Hippocampal formation (tissue), 2 donors: ENCODE data around the gene FRMD8.
A peak's percentile ranks its signal among the peaks of the same experiment; 100 is the strongest.

ENCODE experiments used
- DNase-seq, 2 donors: peaks; one replicate each; lab custom pipeline; 2025; lab: John Stamatoyannopoulos, UW

FRMD8 gene

DNA sequence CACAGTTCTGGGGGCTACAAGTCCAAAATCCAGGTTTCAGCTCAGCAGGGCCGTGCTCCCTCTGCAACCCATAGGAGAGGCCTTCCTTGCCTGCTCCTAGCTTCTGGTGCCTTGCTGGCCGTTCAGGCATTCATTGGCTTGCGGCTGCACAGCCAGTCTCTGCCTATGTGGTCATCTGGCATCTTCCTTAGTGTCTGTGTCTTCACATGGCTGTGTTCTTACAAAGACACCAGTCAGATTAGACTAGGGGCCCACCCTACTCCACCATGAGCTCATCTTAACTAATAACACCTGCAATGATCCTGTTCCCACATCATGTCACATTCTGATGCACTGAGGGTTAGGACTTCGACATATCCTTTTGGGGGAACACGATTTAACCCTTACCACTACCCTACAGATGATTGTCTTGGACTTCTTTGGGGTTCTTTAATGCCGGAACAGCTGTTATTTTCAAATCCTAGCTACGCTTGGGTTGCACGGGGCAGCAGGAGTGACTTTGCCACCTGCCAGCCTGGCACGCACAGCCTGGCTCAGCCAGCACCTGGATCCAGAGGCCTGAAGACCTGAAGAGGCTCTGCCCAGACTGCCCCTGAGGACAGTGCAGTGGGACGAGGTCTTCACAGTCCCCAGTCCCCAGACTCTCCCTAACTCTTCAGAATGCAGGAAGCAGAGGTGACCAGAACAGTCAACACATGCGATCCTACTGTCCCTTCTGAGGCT, 28.5 kb downstream of the FRMD8 start:
- no peak for DNase-seq

DNA sequence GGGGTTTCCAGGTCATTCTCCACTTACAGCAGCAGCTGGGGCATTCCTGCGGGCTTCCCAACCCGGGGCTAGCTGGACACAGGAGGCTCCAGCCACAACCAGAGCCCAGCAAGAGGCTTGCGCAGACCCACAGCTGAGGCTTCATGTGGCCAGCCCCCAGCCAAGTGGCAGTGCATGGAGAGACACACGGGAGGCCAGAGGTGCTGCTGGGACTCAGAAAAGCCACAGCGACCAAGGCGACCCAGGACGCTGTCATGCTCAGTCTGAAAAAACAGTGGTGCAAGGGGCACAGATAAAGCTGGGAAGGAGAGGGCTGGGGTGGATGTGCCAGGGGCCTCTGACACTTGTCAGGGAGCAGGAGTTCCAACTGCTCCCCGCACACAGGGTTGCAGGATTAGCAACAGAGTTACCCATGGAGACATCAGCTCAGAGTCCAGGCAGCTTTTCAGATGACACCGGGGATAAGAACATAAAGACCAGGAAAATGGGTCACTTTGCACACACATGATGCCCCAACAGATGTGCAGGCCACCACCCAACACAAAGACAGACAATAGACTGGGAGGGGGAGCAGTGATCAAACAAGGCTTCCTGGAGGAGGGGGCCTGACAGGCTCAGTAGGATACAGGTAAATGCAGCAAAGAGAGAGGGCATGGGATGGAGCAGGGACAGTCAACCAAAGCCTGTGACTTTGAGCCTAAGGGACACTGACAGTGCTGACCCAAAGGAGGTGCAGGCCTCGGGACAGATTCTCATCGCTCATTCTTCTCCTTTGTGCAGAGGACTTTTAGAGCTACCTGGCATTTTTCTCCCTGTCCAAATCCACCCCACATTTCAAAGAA, 29.3 kb downstream of the FRMD8 start:
- no peak for DNase-seq

GRCh38 chr11:65416341-65416824, 29.9 kb downstream of the FRMD8 start:
- peak; percentile 81 to 91 for DNase-seq

DNA sequence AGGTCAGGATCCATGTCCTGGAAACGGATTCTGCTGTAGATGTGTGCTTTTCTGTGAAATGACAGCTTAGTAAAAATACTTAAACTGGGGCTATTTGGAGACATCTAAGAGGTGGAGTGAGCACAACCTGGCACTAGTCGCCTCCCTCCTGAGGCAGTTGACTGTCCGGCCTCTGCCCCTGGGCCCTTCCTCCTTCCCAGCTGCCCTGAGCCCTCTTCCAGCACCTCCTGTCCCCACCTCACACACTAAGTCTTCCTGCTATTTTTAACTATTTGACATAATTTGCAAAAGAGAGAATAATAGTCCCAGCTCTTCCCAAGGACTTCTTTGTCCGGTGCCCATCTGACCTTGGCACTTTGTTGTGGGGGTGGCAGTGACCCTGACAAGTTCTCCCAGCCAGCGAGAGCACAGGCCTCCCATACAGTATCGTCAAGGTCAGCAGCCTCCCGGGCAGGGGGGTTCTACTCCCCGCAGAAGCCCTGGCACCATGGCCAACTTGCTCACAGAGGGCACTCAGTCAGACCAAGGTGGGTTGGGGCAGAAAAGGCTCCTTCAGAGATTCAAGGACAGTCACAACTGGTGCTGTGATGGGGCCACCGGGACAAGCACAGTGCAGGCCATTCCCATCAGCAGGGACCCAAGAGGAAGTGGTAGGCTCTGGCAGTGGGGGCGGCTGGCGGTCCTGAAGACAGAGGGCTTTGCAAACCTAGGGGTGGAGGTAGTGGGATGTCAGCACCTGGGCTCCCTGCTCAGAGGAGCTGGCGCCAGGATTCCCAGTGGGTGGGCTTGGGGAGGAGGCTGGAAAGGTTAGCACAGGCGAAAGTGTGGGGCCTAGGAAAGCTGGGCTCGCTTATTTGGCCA, 30.6 kb downstream of the FRMD8 start:
- no peak for DNase-seq

DNA sequence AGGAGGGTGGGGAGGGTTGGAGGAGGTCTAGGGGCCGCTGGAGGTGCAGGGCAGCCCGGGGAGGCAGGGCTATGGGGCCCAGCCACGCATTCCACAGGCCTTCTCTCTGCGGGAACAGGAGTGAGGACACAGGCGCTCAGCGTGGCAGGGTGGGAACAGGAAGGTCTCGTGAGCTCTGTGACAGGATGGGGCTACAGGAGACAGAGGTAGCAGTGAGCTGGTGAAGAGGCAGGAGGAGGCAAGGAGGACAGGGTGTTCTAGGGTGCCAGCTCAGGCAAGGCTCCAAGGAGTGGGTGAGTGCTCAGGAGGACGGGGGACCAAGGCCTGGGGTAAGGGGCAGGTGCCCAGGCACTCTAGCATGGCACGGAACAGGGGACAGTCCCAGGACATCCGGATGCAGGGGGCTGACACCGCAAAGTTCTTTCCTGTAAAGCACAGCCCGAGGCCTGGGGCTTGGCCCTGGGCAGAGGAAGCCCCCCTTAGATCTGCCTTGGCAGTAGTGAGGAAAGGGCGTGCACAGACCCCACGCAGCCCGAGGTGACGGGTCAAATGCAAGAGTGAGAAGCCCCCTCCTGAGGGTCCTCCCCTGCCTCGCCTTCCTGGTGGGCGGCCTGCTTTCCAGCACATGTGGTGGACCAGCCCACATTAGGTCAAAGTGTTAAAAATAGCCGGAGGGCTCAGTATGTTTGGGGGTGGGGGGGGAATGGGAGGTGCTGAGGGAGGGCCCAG, 31.4 kb downstream of the FRMD8 start:
- no peak for DNase-seq

DNA sequence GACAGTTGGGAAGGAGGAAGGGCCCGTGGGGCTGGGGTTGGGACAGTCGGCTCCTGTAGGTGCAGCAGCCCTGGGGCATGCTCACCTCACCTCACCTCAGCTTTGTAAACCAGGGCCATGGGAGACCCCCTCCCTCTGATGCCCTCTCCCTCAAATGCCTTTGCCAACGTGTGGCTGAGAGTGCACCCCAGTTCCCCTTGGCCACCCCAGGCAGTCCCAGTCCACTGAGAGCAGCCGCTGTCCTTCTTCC, 31.9 kb downstream of the FRMD8 start:
- DNase-seq, result no peak

DNA sequence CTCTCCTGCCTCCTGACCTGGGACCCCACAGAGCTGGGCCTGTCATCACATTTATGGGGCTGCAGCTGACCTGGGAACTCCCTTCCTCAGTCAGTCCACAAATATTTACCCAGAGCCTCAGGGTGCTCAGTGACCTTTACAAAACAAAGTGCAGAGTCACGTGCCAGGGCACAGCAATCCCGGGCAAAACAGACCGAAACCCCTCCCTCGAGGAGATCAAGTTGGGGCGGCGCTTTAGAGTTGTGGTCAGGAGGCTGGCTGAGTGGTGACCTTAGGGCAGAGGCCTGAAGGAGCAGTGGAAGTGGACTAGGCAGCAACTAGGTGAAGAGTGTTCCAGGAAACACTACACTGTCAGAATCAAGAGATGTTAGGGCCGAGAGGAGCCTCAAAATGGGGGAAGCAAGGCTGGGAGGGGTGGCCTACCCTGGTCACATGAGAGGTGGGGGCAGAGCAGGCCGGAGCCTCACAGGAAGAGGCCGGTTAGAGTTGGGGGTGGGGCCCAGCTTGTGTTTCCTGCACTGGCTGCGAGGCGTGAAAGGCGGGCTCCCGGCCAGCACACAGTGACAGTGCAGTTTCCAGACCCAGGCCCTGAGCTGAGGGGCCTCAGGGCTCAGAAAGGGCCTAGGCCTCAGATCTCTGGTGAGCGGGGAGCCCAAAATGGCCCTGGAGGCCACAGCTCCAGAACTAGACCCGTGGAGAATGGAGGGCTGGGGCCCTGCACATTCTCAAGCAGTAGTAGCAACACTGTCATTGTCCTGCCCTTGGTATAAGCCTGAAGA, 32.4 kb downstream of the FRMD8 start:
- peak; percentile 90 for DNase-seq

GRCh38 chr11:65419460-65419771, 33.0 kb downstream of the FRMD8 start:
- no peak for DNase-seq

- peak; percentile 82 to 95 for DNase-seq
Observed at GRCh38 chr11:65419772-65420481, 33.5 kb downstream of the FRMD8 start.

DNA sequence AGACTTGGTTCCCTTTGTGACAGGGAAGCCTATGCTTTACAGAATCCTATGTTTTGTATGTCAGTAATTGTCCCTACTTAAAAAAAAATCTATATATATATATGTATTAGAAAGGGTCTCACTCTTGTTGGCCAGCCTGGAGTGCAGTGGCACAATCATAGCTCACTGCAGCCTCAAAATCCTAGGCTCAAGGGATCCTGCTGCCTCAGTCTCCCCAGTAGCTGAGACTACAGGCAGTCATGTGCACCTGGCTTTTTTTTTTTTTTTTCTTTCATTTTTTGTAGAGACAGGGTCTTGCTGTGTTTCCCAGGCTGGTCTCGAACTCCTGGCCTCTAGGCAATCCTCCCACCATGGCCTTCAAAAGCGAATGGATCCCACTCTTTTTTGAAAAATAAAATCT, 34.1 kb downstream of the FRMD8 start:
- DNase-seq, result no peak

- peak; percentile 81 to 83 for DNase-seq
Observed at GRCh38 chr11:65420979-65421793, 34.7 kb downstream of the FRMD8 start.

GRCh38 chr11:65421794-65422632, 35.6 kb downstream of the FRMD8 start:
- DNase-seq, result peak; percentile 85 to 92

DNA sequence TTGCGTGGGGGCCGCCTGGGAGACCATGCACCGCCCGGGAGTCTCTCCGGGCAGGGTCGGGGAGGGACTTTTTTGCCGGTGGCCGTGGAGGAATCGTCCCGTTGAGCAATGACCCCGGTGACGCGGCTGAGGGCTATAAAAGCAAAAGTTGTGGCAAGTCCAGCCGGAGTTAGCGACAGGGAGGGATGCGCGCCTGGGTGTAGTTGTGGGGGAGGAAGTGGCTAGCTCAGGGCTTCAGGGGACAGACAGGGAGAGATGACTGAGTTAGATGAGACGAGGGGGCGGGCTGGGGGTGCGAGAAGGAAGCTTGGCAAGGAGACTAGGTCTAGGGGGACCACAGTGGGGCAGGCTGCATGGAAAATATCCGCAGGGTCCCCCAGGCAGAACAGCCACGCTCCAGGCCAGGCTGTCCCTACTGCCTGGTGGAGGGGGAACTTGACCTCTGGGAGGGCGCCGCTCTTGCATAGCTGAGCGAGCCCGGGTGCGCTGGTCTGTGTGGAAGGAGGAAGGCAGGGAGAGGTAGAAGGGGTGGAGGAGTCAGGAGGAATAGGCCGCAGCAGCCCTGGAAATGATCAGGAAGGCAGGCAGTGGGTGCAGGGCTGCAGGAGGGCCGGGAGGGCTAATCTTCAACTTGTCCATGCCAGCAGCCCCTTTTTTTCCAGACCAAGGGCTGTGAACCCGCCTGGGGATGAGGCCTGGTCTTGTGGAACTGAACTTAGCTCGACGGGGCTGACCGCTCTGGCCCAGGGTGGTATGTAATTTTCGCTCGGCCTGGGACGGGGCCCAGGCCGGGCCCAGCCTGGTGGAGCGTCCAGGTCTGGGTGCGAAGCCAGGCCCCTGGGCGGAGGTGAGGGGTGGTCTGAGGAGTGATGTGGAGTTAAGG, 36.4 kb downstream of the FRMD8 start, which contains the start of gene NEAT1:
TSS of gene NEAT1 (plus strand) at position 166 of the 883 bp plus-strand sequence.
- DNase-seq, result peak; percentile 85 to 93

DNA sequence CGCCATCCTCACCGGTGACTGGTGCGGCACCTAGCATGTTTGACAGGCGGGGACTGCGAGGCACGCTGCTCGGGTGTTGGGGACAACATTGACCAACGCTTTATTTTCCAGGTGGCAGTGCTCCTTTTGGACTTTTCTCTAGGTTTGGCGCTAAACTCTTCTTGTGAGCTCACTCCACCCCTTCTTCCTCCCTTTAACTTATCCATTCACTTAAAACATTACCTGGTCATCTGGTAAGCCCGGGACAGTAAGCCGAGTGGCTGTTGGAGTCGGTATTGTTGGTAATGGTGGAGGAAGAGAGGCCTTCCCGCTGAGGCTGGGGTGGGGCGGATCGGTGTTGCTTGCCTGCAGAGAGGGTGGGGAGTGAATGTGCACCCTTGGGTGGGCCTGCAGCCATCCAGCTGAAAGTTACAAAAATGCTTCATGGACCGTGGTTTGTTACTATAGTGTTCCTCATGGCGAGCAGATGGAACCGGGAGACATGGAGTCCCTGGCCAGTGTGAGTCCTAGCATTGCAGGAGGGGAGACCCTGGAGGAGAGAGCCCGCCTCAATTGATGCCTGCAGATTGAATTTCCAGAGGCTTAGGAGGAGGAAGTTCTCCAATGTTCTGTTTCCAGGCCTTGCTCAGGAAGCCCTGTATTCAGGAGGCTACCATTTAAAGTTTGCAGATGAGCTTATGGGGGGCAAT, 37.2 kb downstream of the FRMD8 start:
- peak in 1 of 2 donors; percentile 47 for DNase-seq

- peak in 1 of 2 donors; percentile 47 for DNase-seq
Observed at GRCh38 chr11:65424205-65425104, 38.0 kb downstream of the FRMD8 start.
